ENCODE results near the gene FOXC2. TPM values are rescaled to one million over a fixed set of nuclear protein-coding genes. Genes with fewer than 3 reads are reported as not detected.

The FOXC2 gene
- total RNA-seq, 1 donor from 2014 or later = 57.2 TPM

GRCh38 chr16:86569701-86570447 is 3.2 kb downstream of the FOXC2 start:
- Histone ChIP-seq H3K4me1 (peaks cover 2 to 32% of the 10 kb centered on the region in 2 donors), H3K36me3 (peaks cover 0 to 12% of the 10 kb centered on the region in 2 donors), H3K27ac (peak overlapping the region; percentile 91 to 98), H3K4me3 (peak overlapping the region; percentile 76 to 79), H3K9me3 (no peaks in the 10 kb centered on the region), H3K27me3 (no peaks in the 10 kb centered on the region)
- no peak for TF ChIP-seq CTCF (IDR thresholded peaks at IDR 0.05)
- intact Hi-C loops (cut with DNase I) = no loop called here
- no peak for DNase-seq (ENCODE audit: low spot score in 2 of 2)

GRCh38 chr16:86570558-86571529 is 4.2 kb downstream of the FOXC2 start:
- H3K27me3 ChIP-seq = no peaks in the 10 kb centered on the region

GRCh38 chr16:86571530-86571915 is 4.9 kb downstream of the FOXC2 start:
- peaks cover 0 to 12% of the 10 kb centered on the region in 2 donors for H3K36me3 ChIP-seq
- no peak for DNase-seq (ENCODE audit: low spot score in 2 of 2)
- H3K9me3 ChIP-seq = no peaks in the 10 kb centered on the region
- H3K27ac ChIP-seq = peak overlapping the region; percentile 91 to 98
- intact Hi-C loops (cut with DNase I) = no loop called here
- peaks cover 7 to 42% of the 10 kb centered on the region in 2 donors for H3K4me1 ChIP-seq
- no peaks in the 10 kb centered on the region for H3K27me3 ChIP-seq
- peak overlapping the region; percentile 76 to 79 for H3K4me3 ChIP-seq
- TF ChIP-seq CTCF (IDR thresholded peaks at IDR 0.05) = no peak

More at GRCh38 chr16:86570558-86571529, 4.2 kb downstream of the FOXC2 start:
- no peak for DNase-seq (ENCODE audit: low spot score in 2 of 2)
- peak overlapping the region; percentile 76 to 79 for H3K4me3 ChIP-seq
- no peak for TF ChIP-seq CTCF (IDR thresholded peaks at IDR 0.05)
- H3K9me3 ChIP-seq = no peaks in the 10 kb centered on the region
- peaks cover 0 to 12% of the 10 kb centered on the region in 2 donors for H3K36me3 ChIP-seq
- intact Hi-C loops (cut with DNase I) = no loop called here
- H3K4me1 ChIP-seq = peaks cover 7 to 41% of the 10 kb centered on the region in 2 donors
- H3K27ac ChIP-seq = peak overlapping the region; percentile 91 to 98

- intact Hi-C loops (cut with DNase I) = no loop called here
- Histone ChIP-seq H3K27me3 (no peaks in the 10 kb centered on the region), H3K4me3 (peak overlapping the region; percentile 76 to 79)
Measured at GRCh38 chr16:86572041-86572521, 5.5 kb downstream of the FOXC2 start.

More at GRCh38 chr16:86572041-86572521, 5.5 kb downstream of the FOXC2 start:
- Histone ChIP-seq H3K36me3 (peaks cover 0 to 12% of the 10 kb centered on the region in 2 donors), H3K4me1 (peaks cover 7 to 42% of the 10 kb centered on the region in 2 donors), H3K9me3 (no peaks in the 10 kb centered on the region), H3K27ac (peak overlapping the region; percentile 91 to 98)
- TF ChIP-seq CTCF (IDR thresholded peaks at IDR 0.05) = no peak
- no peak for DNase-seq (ENCODE audit: low spot score in 2 of 2)

Data from ascending aorta (tissue), 2 donors.